Gastroesophageal sphincter (tissue), 3 donors: ENCODE measurements around the gene LMTK2.

Experiments used
- POLR2A ChIP-seq, 2 donors: fragments of 450-650 bp; IDR thresholded peaks; one replicate each; pipeline ENCODE4 v1.6.1; 2017; ENCODE audit warnings: antibody characterized with exemption in 2 of 2, mild to moderate bottlenecking in 2 of 2, moderate library complexity in 1 of 2
- TF ChIP-seq, protein P1 (sequence below), 4 experiments: fragments of 200-600 bp in 2 of 4; fragments of 450-650 bp in 2 of 4; sonication (generic) in 1 of 4; IDR thresholded peaks; one replicate each; pipeline ENCODE4 v1.5.1; 2017 to 2019; ENCODE audit warnings: antibody characterized with exemption in 4 of 4, mild to moderate bottlenecking in 2 of 4, moderate library complexity in 2 of 4

DNA sequence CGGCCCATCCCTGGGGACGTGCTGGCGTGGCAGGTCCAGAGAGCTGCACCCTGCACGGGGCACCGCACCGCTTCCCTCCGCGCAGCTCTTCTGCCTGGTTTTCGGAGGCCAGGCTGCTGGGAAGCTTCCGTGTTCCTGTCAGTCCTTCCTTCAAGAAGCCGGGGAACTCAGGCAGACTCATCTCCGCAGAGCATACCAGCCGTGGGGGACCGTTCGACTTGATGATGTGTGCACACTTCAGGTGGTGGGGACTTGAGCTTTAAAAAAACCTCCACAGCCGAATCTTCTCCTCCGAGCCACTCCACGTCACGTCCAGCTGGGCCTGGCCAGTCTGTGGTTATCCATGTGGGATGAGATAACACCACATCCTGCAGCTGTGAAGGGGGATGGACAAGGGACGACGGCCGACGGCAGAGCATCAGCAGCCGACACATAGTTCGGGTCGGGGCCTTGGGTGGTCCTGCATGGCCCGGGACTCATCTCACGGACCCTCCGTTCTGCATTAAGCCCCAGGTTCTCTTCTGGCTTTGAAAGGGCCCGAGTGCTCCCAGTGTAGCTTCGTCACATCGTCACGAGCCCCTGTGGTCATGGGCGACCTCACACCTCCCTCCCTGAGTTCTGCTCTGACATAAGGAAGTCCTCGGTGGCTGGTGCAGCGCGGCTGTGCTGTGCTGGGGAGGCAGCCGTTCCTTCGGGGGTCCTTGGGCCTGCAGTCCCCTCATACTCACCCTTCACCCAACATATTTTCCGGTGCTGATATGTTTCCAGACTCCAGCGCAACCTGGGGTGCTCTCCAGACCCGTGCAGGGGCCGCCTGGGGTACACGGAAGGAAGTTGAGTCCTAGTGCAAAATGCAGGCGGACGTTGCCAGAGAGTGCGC is 100.0 kb downstream of the LMTK2 start:
- TF ChIP-seq, protein P1, sequence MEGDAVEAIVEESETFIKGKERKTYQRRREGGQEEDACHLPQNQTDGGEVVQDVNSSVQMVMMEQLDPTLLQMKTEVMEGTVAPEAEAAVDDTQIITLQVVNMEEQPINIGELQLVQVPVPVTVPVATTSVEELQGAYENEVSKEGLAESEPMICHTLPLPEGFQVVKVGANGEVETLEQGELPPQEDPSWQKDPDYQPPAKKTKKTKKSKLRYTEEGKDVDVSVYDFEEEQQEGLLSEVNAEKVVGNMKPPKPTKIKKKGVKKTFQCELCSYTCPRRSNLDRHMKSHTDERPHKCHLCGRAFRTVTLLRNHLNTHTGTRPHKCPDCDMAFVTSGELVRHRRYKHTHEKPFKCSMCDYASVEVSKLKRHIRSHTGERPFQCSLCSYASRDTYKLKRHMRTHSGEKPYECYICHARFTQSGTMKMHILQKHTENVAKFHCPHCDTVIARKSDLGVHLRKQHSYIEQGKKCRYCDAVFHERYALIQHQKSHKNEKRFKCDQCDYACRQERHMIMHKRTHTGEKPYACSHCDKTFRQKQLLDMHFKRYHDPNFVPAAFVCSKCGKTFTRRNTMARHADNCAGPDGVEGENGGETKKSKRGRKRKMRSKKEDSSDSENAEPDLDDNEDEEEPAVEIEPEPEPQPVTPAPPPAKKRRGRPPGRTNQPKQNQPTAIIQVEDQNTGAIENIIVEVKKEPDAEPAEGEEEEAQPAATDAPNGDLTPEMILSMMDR (IDR thresholded peaks at IDR 0.05): no peak
- no peak for TF ChIP-seq POLR2A (IDR thresholded peaks at IDR 0.05)
